GM04504 (cell line): ENCODE data around the gene HLCS.
A peak's percentile ranks its signal among the peaks of the same experiment; 100 is the strongest.
"Not testable (repeated sequence)": the region's sequence is repeated elsewhere in the genome, so short reads cannot be mapped to it uniquely, and the experiment has no call there.

Experiments used
- DNase-seq: peaks from one replicate; pipeline ENCODE4 v3.0.0-alpha.2; 2012; ENCODE audit warnings: low read depth

The HLCS gene

GRCh38 chr21:36966066-36966820 is at the start of gene HLCS:
TSS of gene HLCS (minus strand) at chr21:36966669. CDS start at chr21:36966638, 31 bp downstream.
- DNase-seq = peak; percentile 38

- peak; percentile 39 for DNase-seq
These were observed 43.4 kb upstream of the HLCS start for GRCh38 chr21:37009740-37010341.

GRCh38 chr21:37008724-37009123 is 42.3 kb upstream of the HLCS start:
- DNase-seq = no peak

GRCh38 chr21:37006486-37007291 is 40.2 kb upstream of the HLCS start, which contains the start of gene RIPPLY3:
TSS of gene RIPPLY3 (plus strand) at chr21:37006702. CDS start at chr21:37006773, 71 bp downstream.
- no peak for DNase-seq

GRCh38 chr21:37005548-37006485 is 39.3 kb upstream of the HLCS start:
- no peak for DNase-seq

- DNase-seq = not testable (repeated sequence)
These were observed 37.4 kb upstream of the HLCS start for GRCh38 chr21:37003917-37004316.

- not testable (repeated sequence) for DNase-seq
These were observed 36.4 kb upstream of the HLCS start for GRCh38 chr21:37002851-37003250.

- DNase-seq = no peak
These were observed 35.0 kb upstream of the HLCS start for GRCh38 chr21:37001441-37001840.

GRCh38 chr21:37000381-37000780 is 33.9 kb upstream of the HLCS start:
- no peak for DNase-seq

GRCh38 chr21:36999131-36999898 is 32.8 kb upstream of the HLCS start:
- no peak for DNase-seq

- DNase-seq = not testable (repeated sequence)
These were observed 28.8 kb upstream of the HLCS start for GRCh38 chr21:36995285-36995684.

GRCh38 chr21:36994501-36995158 is 28.2 kb upstream of the HLCS start:
- no peak for DNase-seq

GRCh38 chr21:36992671-36993070 is 26.2 kb upstream of the HLCS start:
- DNase-seq = no peak

GRCh38 chr21:36990508-36991205 is 24.2 kb upstream of the HLCS start:
- no peak for DNase-seq

GRCh38 chr21:36989699-36990507 is 23.4 kb upstream of the HLCS start:
- DNase-seq = peak; percentile 86

GRCh38 chr21:36989199-36989698 is 22.8 kb upstream of the HLCS start:
- DNase-seq = not testable (repeated sequence)

GRCh38 chr21:36988536-36988935 is 22.1 kb upstream of the HLCS start:
- no peak for DNase-seq

GRCh38 chr21:36987845-36988244 is 21.4 kb upstream of the HLCS start:
- DNase-seq = no peak
